ENCODE data around the gene KRTAP10-4. TPM values are rescaled to one million over a fixed set of nuclear protein-coding genes. Genes with fewer than 3 reads are reported as not detected.
"Not testable (repeated sequence)": the region's sequence is repeated elsewhere in the genome, so short reads cannot be mapped to it uniquely, and the experiment has no call there.

KRTAP10-4 gene
- total and polyA plus RNA-seq, 2 of the 4 experiments (the other 2 are of a cell fraction), result not detected

GRCh38 chr21:44590897-44591800 lies 17.6 kb downstream of the KRTAP10-4 start:
- H2AK5ac ChIP-seq (ENCODE audit: low read depth, low read length); DNase-seq; H2AK9ac ChIP-seq (replicated peaks; ENCODE audit: low read depth, low read length, poor library complexity); H3K14ac ChIP-seq (replicated peaks; ENCODE audit: low read depth, low read length); H3K36me3 ChIP-seq (ENCODE audit: control insufficient read depth, insufficient read depth, low read length); H2BK15ac ChIP-seq (ENCODE audit: low read depth, low read length); H3K27ac ChIP-seq (ENCODE audit: insufficient read depth, low read length); in situ Hi-C loops (cut with MboI; ENCODE audit: low sequenced_read_pairs); ATAC-seq (ENCODE audit: low read depth); H3K9ac ChIP-seq (ENCODE audit: low read depth, low read length); H3K9me3 ChIP-seq (ENCODE audit: control insufficient read depth, insufficient read depth, low read length); H3K23ac ChIP-seq (ENCODE audit: low read depth, low read length); POLR2A ChIA-PET (ENCODE audit: unreplicated experiment); H3K79me1 ChIP-seq (ENCODE audit: low read depth in 1 of 2, low read length in 2 of 2); H2BK120ac ChIP-seq (ENCODE audit: low read depth, low read length); H3K9me1 ChIP-seq (ENCODE audit: insufficient read depth, low read length); H2BK5ac ChIP-seq (ENCODE audit: low read depth, low read length, poor library complexity, severe bottlenecking); H4K20me1 ChIP-seq (ENCODE audit: insufficient read depth, low read length); H3K56ac ChIP-seq (ENCODE audit: extremely low read depth, insufficient read depth, low read length); H2BK20ac ChIP-seq (ENCODE audit: low read depth, low read length); H2AFZ ChIP-seq (replicated peaks; ENCODE audit: low read length, poor library complexity); H4K8ac ChIP-seq (ENCODE audit: low read depth in 2 of 2, low read length in 2 of 2); intact Hi-C loops (cut with micrococcal nuclease); H3K4me2 ChIP-seq (ENCODE audit: low read depth, low read length); H4K91ac ChIP-seq (ENCODE audit: insufficient read depth, low read depth, low read length); H3K18ac ChIP-seq (ENCODE audit: low read depth, low read length); H4K5ac ChIP-seq (ENCODE audit: low read depth, low read length); dilution Hi-C loops (cut with HindIII; ENCODE audit: low sequenced_read_pairs, unreplicated experiment); BruUV-seq (replicated peaks); H3K4me3 ChIP-seq (ENCODE audit: insufficient read depth, low read depth, low read length); H3K4me1 ChIP-seq (ENCODE audit: control insufficient read depth, insufficient read depth, low read length); CTCF ChIA-PET; H3K27me3 ChIP-seq (ENCODE audit: control insufficient read depth, insufficient read depth, low read length); H3K4ac ChIP-seq (ENCODE audit: low read depth, low read length): not testable (repeated sequence)
- 67% methylated on average over 3 of the region's 19 CpGs; no CpG with 5 or more reads in 1 of the 2 experiments for WGBS, 2 experiments (ENCODE audit: extremely low coverage in 2 of 2, insufficient read length in 1 of 2)

- H3K4me2 ChIP-seq (ENCODE audit: low read depth, low read length); H3K56ac ChIP-seq (ENCODE audit: extremely low read depth, insufficient read depth, low read length); H3K36me3 ChIP-seq (ENCODE audit: control insufficient read depth, insufficient read depth, low read length); H2BK15ac ChIP-seq (ENCODE audit: low read depth, low read length); H3K27ac ChIP-seq (ENCODE audit: insufficient read depth, low read length); H4K20me1 ChIP-seq (ENCODE audit: insufficient read depth, low read length); H3K18ac ChIP-seq (ENCODE audit: low read depth, low read length); dilution Hi-C loops (cut with HindIII; ENCODE audit: low sequenced_read_pairs, unreplicated experiment); H3K4me3 ChIP-seq (ENCODE audit: insufficient read depth, low read depth, low read length); in situ Hi-C loops (cut with MboI; ENCODE audit: low sequenced_read_pairs); H3K79me1 ChIP-seq (ENCODE audit: low read depth in 1 of 2, low read length in 2 of 2); ATAC-seq (ENCODE audit: low read depth); H2AK9ac ChIP-seq (replicated peaks; ENCODE audit: low read depth, low read length, poor library complexity); BruUV-seq (replicated peaks); H4K91ac ChIP-seq (ENCODE audit: insufficient read depth, low read depth, low read length); POLR2A ChIA-PET (ENCODE audit: unreplicated experiment); CTCF ChIA-PET; H3K9me1 ChIP-seq (ENCODE audit: insufficient read depth, low read length); intact Hi-C loops (cut with micrococcal nuclease); H3K4me1 ChIP-seq (ENCODE audit: control insufficient read depth, insufficient read depth, low read length); H3K4ac ChIP-seq (ENCODE audit: low read depth, low read length); H4K5ac ChIP-seq (ENCODE audit: low read depth, low read length); H3K14ac ChIP-seq (replicated peaks; ENCODE audit: low read depth, low read length); H3K9ac ChIP-seq (ENCODE audit: low read depth, low read length); H3K23ac ChIP-seq (ENCODE audit: low read depth, low read length); H2BK120ac ChIP-seq (ENCODE audit: low read depth, low read length); DNase-seq; H4K8ac ChIP-seq (ENCODE audit: low read depth in 2 of 2, low read length in 2 of 2); H2BK5ac ChIP-seq (ENCODE audit: low read depth, low read length, poor library complexity, severe bottlenecking); H2AFZ ChIP-seq (replicated peaks; ENCODE audit: low read length, poor library complexity); H2BK20ac ChIP-seq (ENCODE audit: low read depth, low read length); H2AK5ac ChIP-seq (ENCODE audit: low read depth, low read length); H3K9me3 ChIP-seq (ENCODE audit: control insufficient read depth, insufficient read depth, low read length); H3K27me3 ChIP-seq (ENCODE audit: control insufficient read depth, insufficient read depth, low read length): not testable (repeated sequence)
- WGBS, 2 experiments (ENCODE audit: extremely low coverage in 2 of 2, insufficient read length in 1 of 2), result no CpG with 5 or more reads among the region's 4 CpGs
These were observed 18.2 kb downstream of the KRTAP10-4 start for GRCh38 chr21:44591801-44592130.

All from IMR-90 (cell line).